Cardiac fibroblast (primary cell): Measurements from ENCODE around the gene NOC2L.

Experiments used
- DNase-seq, 2 donors: peaks; one replicate each; pipeline versions ENCODE4 v3.0.0 to v3.0.0-alpha.2; 2010; ENCODE audit warnings: low read depth in 2 of 2
- H3K4me3 ChIP-seq, 2 donors: replicated peaks in 1 of 2; 1 replicate in 1 of 2; 2 replicates in 1 of 2; pipeline ENCODE4 v1.5.1; 2011; ENCODE audit warnings: low read depth in 2 of 2, low read length in 2 of 2, mild to moderate bottlenecking in 2 of 2, moderate library complexity in 1 of 2
- TF ChIP-seq, protein P1 (sequence below): IDR thresholded peaks from one replicate; pipeline ENCODE4 v1.5.1; 2011; ENCODE audit warnings: low read depth, mild to moderate bottlenecking, low read length, inconsistent platforms

NOC2L gene

DNA sequence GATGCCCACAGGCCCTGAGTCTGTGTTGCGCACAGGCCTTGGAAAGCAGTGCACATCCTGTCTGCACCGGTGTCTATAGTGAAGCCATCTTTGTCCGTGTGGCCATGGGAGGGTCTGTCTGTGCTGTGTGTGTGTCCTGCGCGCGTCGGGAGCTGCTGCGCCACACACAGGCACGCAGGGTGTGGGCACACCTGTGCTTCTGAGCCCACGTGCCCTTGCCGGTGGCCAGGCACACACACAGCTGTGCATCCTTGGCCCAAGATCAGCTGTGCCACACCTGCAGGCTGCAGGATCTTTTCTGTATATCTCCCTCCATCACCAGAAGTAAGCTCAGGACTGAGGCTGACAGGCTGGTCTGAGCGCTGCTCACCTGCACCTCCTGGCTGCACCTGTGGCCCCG, 38.5 kb downstream of the NOC2L start:
- H3K4me3 ChIP-seq = no peak overlapping the region
- TF ChIP-seq, protein P1, sequence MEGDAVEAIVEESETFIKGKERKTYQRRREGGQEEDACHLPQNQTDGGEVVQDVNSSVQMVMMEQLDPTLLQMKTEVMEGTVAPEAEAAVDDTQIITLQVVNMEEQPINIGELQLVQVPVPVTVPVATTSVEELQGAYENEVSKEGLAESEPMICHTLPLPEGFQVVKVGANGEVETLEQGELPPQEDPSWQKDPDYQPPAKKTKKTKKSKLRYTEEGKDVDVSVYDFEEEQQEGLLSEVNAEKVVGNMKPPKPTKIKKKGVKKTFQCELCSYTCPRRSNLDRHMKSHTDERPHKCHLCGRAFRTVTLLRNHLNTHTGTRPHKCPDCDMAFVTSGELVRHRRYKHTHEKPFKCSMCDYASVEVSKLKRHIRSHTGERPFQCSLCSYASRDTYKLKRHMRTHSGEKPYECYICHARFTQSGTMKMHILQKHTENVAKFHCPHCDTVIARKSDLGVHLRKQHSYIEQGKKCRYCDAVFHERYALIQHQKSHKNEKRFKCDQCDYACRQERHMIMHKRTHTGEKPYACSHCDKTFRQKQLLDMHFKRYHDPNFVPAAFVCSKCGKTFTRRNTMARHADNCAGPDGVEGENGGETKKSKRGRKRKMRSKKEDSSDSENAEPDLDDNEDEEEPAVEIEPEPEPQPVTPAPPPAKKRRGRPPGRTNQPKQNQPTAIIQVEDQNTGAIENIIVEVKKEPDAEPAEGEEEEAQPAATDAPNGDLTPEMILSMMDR = no peak

DNA sequence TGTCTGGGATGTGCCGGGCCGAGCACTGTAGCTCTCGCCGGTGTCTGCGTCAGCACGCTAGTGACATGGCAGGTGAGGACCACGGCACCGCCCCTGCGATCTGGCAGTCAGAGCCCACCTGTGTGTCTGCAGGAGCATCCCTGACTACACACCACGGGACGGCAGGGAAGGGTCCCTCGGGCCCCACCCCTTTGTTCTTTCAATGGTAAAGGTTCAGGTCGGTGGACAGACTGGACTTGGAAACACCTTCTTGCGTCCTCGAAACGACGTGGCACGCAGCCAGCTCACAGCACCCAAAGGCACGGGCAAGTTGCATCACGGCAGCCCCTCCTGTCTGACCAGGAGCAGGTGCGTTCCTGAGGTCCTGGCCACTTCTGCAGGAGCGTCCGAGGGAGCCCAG, 39.0 kb downstream of the NOC2L start:
- H3K4me3 ChIP-seq = no peak overlapping the region
- TF ChIP-seq, protein P1 = no peak
- DNase-seq = no peak

More for the DNA sequence above, 38.5 kb downstream of the NOC2L start:
- DNase-seq = no peak

DNA sequence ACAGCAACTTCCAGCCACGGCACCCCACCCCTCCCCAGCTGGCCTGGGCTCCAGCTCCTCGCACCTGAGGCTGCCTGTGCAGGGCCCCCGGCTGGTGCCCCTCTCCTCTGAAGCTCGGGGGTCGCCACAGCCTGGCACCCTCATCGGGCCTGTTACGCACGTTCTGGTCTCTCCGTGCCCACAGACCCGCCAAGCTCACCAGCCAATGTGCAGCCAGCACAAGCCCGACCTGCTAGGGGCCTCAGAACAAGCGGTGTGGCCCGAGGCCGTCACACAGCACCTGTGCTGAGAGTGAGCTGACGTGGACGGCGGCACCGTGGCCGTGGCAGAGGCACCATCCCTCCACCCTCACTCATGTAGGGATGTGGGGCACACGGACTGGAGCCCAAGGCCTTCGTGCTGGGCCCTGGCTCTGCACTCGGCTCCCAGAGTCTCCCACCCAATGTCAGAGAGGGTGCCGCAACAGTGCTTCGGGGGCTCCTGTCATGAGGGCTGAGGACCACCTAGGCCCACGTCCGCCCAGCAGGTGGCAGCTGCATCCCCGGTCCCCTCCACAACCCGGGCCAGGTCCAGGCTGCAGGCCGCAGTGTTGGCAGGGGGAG, 39.7 kb downstream of the NOC2L start:
- H3K4me3 ChIP-seq = no peak overlapping the region
- TF ChIP-seq, protein P1 = no peak
- no peak for DNase-seq

DNA sequence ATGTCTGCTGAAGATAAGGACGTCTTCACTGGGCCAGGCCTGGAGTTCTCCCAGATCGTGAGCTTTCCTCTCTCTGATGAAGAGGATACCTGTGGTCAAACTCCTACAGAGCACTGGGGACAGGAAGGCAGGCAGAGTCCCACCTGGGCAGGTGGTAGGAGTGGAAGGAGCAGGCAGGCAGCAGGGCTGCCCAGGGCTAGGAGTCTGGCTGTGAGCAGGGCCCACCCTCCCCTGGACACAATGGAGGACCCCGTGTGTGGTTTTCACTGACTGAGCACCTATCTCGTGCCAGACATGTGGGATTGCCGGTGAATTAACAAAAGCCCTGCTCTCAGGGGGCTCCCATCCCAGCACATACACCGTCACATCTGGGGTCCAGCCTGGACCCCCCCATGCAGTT, 40.2 kb downstream of the NOC2L start:
- TF ChIP-seq, protein P1 = no peak
- H3K4me3 ChIP-seq = no peak overlapping the region
- no peak for DNase-seq

DNA sequence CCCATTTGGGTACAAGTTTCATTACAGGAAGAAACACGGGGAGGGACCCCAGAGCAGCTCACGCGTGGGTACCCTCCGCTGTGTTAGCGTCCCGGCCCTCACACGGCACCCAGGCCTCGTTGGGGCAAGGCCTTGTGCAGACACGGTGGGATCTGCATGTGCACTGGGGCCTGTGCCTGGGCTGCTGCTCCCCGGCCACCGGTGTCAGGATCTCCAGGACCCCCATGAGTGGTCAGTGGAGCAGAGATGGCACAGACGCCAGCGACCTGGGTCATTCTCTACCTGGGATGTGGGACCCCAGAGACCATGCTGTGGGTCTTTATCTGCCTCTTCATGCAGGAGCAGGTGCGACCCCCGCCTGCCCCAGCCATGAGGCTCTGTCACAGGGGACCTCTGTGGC, 40.7 kb downstream of the NOC2L start:
- DNase-seq = no peak
- TF ChIP-seq, protein P1 = no peak
- no peak overlapping the region for H3K4me3 ChIP-seq

DNA sequence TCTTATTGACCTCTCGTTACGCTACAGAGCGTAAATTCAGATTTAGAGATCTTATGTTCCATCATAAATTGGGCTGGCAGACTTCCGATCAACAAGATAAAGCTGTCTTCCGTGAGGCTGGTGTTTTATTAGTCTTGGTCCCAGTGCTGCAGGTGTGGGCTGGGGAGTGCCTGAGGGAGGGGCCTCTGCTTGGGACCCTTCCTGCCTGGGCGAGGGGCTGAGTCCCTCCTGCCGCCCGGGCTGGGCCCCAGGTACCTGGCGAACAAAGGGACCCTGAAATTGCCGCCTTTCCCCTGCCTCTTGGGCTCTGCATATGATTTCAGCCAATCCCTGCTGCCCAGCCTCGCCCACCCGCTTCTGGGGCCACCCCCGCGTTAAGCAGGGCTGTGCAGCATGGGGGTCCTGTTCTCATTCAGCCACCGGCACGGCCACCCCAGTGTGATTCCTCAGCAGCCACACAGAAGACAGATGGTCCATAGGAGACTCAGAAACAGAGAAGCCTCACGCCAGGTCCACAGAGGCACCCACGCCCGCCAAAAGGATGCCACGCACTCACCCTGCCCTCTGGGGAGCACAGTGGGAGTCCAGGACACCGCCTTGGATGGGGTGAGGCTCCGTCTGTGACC, 41.5 kb downstream of the NOC2L start:
- H3K4me3 ChIP-seq = no peak overlapping the region
- TF ChIP-seq, protein P1 = no peak
- no peak for DNase-seq

DNA sequence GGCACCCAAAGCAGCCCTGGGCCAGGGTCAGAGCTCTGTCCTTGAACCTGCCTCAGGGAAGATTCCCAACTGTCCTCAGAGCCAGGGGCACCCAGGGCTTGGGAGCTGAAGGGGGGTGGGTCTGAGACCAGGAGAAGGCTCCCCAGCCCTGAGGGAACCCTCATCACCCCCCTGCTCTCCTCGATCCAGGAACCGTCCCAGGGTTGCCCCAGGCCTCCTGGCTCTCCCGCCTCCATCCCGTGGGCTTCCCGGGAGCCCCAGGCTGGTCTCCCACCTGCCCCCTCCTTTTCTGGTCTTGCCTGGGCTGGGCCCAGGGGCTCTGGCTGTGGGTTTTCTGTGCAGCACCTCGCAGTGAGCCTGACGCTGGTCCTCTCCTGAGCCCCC, 42.0 kb downstream of the NOC2L start:
- TF ChIP-seq, protein P1 = no peak
- DNase-seq = no peak
- H3K4me3 ChIP-seq = no peak overlapping the region
